Measurements from ENCODE around the gene EPHB2.

Gene EPHB2

DNA sequence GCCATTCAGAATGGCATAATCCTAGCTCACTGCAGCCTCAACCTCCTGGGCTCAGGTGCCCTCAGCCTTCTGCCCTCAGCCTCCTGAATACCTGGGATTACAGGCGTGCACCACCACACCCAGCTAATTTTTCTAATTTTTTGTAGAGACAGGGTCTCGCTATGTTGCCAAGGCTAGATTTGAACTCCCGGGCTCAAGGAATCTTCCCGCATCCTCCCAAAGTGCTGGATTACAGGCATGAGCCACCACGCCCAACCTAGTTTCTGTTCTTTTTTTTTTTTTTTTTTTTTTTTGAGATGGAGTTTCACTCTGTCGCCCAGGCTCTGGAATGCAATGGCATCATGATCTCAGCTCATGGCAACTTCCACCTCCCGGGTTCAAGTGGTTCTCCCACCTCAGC lies 153.1 kb downstream of the EPHB2 start:
- no peak for DNase-seq

DNA sequence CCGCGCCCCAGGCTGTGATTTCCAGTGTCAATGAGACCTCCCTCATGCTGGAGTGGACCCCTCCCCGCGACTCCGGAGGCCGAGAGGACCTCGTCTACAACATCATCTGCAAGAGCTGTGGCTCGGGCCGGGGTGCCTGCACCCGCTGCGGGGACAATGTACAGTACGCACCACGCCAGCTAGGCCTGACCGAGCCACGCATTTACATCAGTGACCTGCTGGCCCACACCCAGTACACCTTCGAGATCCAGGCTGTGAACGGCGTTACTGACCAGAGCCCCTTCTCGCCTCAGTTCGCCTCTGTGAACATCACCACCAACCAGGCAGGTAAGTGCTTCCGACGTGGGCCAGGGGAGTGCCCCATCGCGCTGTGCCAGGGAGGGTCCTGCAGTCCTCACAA lies 154.2 kb downstream of the EPHB2 start:
- no peak for DNase-seq

DNA sequence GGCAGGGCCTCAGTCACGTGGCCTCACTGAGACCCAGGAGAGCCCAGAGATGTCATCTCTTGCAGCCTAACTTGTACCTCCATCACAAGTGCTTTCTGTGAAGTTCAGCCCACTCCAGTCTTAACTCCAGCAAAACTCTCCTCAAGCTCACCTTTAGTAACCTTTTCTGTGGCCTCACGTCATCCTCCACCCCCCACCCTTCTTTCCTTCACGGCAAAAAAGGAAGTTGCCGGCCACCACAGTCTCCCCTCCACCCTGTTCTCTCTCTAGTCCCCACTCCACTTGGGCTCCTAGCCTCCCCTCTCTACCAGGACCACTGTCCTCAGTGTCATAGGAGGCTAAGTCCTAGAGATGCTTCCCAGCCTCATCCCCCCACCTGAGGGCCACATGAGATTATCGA lies 155.1 kb downstream of the EPHB2 start:
- DNase-seq, result no peak

DNA sequence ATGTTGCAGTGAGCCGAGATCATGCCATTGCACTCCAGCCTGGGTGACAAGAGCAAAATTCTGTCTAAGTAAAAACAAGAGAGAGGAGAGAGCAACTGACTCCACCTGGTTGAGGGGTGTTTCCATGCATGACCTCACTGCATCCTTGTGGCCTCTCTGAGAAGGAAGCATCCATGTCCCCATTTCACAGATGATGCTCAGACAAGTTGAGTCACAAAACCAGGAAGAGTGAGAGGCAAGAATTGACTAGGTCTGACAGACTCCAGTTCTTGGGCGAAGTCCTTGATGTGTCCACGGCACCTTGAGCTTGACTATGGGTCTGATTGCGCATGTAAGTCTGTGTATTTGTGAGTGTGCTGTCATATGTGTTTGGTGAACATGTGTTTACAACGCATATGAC lies 156.2 kb downstream of the EPHB2 start:
- DNase-seq, result no peak

DNA sequence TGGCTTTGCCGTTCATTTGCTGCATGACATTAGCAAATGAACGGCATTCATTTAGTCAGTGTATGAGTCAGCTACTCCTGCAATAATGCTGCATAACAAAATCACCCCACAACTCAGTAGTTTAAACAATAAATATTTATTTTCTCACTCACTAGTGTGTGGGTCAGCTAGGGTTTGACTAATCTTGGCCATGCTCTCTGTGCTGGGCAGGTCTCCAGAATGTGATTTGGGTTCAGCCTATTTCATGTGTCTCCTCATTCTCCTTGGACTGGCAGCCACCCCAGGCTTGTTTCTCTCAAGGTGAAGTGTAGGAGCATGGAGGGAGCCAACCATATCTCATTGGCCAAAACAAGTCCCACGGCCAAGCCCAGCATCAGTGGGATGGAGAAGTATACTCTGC lies 157.7 kb downstream of the EPHB2 start:
- no peak for DNase-seq

DNA sequence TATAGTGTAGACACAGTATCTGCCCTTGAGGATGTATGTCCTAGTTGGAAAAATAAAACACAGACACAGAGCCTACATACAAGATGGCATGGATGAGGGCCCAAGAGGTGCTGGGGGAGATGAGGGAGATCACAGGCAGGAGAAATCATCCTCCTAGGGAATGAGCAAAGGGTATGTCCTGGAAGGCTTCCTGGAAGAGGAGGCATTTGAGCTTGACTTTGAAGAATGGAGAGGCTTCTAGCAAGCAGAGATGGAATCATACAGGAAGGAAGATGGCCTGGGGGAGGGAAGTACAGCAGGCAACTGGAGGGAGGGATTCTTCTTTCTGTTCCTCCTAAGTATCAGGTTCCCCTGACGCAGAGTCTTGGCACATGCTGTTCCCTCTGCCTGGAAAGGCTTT lies 158.7 kb downstream of the EPHB2 start:
- no peak for DNase-seq

DNA sequence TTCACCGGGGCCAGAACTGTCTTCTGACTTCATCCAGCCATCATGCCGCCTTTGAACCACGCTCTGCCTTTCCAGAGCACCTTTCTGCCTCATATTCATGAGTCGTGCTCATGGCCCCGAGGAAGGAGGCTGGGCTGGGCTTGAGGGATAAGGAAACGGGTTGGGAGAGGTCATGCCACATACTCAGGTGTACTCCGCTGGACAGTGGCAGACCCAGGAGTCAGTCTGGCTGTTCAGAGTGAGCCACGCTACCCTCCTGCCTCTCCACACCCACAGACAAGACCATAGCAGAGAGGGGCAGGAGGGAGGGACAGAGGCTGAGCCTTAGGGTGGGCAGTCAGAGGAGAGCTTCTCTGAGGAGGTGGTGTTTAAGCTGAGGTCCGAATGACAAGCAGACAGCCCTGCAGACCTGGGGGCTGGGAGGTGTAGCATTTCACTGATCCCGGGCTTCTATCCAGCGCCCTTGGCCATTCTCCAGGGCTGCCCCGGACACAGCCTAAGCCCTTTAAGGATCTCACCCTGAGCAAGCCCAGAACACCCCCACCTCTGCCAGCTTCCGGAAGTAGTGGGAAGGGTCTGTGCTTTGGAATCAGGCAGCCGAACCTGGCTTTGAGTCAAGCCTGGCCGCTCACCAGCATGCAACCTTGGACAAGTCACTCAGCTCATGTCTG lies 159.7 kb downstream of the EPHB2 start:
- DNase-seq, result no peak

DNA sequence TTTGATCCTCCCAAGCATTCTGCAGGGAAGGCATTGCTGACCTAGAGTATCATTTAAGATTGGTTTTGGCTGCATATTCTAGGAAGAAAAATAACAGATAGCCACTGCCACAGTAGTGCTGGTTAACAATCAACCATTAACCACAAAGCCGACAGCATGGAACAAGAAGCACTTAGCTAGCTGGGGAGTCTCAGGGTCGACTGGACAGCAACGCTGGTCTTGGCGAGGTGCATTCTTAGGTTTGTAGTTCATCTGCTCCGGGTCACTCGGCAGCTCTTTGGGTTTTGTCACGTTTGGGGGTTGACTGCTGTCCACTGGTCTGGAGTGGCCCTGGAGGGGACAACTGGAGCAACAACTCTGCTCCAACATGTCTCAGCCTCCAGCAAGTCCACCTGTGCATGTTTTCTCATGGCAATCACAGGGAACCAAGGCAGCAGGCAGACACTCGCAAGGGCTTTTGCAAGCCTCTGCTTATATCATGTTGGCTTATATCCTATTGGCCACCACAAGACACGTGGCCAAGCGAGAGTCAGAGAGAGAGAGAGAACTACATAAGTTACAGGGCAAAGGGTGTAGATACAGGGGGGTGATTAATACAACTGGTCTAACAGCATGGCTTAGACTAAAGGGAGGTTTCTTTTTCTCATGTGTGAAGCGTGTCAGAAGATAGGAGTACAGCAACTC lies 162.5 kb downstream of the EPHB2 start:
- DNase-seq, result no peak

DNA sequence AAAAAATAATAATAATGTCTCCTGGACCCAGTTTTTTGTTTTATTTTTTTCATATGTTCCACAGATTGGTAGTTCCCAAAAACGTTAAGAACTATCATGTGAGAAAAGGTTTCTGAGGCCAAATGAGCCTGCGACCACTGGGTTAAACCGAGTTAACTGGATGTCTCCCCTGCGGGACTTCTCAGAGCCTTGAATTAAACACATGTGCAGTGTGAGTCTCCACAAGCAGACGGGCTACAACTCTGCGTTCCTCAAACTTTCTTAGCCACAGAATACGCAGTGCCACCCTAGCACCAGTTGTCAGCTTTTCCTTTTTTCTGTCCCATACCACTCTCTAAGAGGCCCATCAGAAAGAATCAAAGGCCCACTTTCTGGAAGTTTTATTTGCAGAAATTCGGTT lies 164.1 kb downstream of the EPHB2 start:
- no peak for DNase-seq

DNA sequence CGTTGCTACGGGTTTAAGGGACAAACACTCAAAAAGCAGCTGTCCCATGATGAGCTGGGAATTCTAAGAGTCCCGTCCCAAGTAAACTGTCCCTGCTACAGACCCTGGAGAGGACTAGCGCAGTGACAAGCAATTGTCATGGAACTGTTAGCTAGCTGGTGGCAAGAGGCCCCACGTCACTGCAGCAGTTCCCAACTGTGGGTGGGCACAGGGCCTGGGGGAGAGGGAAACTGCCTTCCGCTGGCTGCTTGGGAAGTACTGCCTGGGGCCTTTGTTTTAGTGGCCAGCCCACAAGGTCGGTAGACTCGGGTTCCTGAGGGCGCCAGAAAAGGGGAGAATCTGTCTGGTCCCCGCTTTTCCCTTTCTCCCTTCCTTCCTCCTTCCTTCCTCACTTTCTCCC lies 164.6 kb downstream of the EPHB2 start:
- DNase-seq, result no peak

DNA sequence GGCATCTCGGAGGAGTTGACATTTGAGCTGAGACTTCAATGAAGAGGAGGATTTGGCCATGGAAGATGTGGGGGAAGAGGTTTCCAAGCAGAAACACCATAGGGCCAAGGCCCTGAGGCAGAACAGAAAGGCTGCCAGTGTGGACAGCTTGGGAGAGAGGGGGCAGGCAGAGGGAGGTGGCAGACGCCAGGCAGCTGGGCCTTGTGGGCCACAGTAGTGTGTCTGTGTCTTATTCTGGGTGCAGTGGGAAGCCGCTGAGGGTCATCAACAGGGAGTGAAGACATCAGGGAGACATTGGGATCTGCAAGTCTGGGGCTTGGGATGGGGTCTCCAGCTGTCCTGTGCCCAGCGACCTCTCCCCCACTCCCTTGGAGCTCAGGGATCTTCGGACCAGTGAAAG lies 165.2 kb downstream of the EPHB2 start:
- DNase-seq, result no peak

DNA sequence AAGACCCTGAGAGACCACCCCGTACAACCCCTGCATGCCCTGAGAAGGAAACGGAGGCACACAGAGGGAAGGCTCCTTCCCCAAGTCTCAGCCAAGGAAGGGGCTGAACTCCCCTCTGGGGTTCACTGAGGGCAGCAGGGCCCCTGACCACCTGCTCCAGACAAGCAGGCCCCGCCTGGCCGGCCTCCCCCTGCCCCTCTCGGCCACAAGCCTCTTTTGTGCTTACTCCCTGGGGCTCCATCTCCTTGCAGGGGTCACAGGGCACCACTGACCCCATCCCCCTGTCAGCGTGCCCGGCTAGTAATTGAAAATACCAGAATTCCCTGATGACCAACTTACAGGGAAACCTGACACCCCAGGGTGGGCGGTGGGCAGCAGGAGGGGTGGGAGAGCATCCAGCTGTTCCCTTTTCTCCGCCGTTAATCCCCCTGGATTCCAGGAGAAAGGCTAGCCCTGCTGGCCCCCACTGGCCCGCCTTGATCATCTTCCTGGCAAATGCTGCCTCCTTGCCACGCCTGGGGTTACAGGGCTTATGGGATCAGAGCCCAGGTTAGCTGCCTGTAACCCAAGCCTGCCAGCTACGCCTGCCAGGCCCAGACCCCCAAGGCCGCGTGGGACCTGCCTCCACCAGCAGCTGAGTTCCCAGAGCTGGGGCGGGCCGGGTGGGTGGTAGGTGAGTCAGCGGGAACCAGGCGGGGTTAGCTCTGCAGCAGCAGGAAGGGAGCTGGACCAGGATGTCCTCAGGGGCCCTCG lies 165.9 kb downstream of the EPHB2 start:
- DNase-seq, result peak; percentile 48

DNA sequence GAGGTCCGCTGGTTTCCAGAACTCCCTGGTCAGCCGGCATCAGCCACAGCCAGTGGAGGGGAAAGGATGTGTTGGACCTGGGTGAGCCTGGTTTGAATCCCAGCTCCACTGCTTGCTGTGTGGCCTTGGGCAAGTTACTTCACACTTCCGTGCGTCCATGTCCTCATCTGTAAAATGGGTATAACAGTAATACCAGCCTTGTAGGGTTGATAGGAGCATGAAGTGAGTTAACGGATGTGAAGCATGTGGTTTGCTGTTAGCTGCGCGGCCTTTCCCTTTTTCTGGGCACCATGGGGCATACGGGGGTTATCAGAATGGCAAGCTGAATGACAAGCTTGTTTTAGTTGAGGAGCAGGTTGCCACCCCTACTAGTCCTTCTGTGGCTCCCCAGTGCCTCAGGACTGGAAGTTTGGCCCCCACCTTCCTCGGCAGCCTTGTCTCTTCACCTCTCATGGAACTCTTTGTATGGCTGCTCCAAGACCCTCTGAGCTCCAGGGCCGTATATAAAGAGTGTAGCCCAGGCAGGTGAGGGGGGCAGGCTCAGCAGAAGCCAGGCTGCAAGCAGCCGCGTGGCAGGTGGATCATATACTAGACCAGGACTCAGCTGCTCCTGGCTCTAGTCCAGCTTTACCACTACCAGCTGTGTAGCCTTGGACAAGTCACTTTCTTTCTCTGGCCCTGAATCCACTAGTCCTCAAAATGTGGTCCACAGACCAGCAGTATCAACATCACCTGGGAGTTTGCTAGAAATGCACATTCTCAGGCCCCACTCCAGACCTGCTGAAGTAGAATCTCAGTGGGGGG lies 166.7 kb downstream of the EPHB2 start:
- DNase-seq, result no peak

DNA sequence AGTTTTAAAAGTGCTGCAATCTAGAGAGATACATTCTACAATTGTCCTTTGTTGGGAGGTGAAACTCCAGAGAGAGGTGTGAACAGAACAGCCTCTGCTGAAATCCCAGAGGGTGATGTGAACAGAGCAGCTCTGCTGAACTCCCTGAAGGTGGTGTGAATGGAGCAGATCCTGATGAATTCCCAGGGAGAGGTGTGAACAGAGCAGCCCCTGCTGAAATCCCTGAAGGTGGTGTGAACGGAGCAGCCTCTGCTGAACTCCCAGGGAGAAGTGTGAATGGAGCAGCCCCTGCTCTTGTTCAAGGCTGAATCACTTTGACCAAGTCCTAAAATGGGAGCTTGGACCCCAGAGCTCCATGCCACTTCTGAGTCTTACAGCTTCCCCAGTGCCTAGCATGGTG lies 167.3 kb downstream of the EPHB2 start:
- no peak for DNase-seq

DNA sequence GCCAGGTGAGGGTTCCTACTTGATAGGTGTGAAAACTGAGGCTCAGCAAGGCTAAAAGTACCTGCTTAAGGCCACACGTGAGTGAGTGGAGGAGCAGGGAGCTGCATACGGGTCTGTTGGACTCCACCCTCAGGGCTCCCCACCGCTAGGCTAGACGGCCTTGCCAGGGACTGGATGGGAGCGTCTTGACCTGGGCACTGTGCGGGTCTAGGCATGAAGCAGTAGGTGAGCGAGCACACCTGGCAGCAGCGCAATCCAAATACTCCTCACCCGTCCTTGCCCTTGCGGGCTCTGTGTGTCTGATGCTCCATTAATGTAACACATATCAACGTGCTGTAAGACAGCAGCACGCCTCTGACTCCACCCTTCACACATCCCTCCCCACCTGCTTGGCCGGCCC lies 168.0 kb downstream of the EPHB2 start:
- no peak for DNase-seq

DNA sequence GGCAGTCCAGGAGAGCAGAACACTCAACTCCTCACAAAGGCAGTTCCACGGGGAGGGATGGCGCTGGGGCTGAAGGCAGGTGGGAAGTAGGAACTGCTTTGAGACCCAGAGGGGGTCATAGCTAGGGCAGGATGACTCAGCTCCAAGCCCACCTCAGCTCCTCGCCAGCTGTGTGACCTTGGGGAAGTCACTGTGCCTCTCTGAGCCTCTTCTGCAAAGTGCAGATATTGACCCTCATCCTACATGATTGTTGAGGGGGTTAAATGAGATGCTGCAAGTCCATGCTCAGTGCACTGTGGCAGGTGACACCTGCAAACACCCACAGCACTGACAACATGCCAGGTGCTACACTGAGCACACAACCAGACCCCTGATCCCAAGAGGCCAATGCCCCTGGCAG lies 168.8 kb downstream of the EPHB2 start:
- no peak for DNase-seq

DNA sequence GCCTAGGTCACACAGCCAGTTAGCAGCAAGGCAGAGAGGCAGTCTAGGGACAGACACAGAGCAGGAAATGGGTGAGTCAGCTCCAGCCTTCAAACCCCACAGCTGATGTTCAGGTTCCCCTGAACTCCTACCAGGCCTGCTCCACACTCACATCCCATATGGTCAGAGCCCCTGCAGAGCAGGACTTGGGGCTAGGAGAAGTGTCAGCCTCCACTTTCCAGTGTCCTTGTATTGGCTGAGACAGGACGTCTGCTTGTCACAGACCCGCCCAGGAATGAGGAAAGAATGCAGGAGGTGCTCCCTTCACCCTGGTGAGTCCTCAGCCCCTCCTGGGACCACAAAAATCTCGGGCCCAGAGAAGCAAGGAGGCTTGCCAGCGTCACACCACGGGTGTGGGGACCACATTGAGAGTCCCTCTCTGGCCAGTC lies 169.5 kb downstream of the EPHB2 start:
- DNase-seq, result peak; percentile 77

DNA sequence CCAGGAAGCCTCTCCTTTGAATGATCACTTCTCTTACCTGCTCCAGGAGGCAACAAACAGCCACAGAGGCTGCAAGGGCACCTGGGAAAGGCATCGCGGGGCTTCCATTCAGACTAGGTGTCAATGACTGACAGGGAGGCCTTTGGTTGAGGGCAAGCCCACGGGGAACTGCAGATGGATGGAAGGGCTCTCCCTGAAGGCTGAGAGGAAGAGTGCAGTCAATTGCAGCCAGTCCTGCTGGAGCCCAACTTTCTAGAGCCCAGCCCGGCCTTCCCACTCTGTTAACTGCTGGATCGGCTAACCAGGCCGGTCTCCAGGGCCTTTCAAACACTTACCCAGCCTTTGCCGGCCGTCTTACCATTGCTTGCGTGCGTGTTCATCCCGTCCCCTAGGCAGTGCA lies 172.8 kb downstream of the EPHB2 start:
- no peak for DNase-seq

DNA sequence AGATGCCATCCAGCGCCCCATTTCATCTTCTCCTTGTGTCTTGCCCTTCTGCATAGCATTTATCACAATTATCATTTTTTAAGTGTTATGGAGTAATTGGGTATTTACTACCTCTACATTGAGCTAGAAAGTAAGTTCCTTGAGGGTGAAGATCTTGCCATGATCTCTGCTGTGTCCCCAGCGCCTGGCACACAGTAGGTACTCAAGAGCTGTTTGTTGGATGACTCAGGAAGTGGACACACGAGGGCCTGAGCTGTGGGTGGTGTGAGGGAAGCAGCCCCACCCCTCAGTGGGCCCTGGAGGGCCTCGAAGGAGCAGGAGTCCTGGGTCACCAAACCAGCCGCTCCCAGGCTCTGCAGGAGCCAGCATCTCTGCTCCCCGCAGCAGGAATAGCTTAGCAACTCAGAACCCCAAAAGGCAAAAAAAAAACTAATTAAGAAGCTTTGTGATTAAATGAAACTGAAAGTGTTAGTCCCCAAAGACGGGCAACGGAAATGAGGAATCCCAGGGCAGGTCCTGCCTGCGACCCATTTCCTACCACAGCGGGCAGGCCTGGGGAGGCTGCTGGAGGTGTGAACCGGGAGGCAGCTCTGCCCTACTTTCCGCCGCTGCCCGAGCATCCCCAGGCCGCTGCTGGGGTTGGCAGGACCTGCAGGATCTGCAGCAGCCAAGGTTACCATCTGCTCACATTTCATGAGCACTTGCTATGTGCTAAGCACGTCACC lies 174.3 kb downstream of the EPHB2 start:
- no peak for DNase-seq

DNA sequence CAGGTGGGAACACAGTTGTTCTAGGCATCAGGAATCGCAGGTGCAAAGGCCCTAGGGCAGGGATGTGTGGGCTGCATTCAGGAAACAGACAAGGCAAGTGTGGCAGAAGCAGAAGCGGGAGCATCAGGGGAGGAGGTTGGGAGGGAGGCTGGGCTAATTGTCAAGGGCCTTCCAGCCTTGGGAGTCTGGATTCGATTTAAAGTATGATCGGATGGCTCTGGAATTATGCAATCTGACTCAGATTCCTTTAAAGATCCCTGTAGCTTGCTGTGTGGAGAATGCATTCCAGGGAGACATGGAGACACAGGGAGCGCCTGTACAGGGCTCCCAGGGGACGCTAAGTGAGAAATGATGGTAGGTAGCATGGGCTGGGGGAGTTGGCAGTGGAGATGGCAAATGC lies 175.6 kb downstream of the EPHB2 start:
- peak; percentile 93 for DNase-seq

DNA sequence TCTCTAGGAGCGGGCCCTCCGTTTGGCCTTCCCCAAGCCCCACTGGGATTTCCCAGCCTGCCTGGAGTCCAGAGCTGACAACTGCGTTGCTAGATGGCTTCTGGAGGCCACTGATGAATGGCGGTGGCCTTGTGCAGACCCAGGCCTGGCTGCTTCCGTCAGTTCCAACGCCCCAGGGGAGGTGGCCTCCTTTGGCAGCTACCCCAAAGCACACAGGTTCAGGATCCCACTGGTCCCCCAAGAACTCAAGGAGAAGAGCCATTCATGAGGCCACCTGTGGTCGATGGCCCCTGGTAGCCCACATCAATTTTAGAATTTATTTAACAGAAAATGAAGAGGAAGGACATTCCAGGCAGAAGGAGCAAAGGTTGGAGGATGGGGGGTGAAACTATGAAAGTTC lies 176.9 kb downstream of the EPHB2 start:
- DNase-seq, result no peak

DNA sequence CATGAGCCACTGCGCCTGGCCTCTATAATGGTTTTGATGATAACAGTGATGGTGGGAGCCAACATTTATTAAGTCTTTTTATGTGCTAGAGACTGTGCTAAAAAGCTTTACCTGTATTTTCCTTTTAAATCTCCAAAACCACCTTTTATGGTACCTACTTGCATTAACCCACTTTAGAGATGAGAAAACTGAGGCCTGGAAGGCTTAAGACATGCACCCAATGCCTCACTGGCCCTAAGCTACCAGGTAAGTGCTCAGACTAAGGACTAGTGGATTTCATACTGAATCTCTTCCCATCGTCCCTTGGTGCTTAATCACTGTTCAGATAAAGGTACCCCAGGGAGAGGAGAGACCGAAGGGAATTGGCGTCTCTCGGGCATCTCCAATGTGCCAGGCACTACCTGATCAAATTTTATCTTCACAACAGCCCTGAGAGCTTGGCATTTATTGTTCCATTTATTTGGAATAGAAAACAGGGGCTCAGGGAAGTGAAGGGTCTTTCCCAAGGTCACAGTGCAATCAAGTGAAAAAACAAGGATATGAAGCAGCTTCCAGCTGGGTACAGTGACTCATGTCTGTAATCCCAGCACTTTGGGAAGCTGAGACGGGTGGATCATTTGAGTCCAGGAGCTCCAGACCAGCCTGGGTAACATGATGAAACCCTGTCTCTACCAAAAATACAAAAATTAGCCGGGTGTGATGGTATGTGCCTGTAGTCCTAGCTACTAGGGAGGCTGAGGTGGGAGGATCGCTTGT lies 177.9 kb downstream of the EPHB2 start:
- DNase-seq, result peak; percentile 75
